Measurements from ENCODE around the gene WDR7.

WDR7 gene

DNA sequence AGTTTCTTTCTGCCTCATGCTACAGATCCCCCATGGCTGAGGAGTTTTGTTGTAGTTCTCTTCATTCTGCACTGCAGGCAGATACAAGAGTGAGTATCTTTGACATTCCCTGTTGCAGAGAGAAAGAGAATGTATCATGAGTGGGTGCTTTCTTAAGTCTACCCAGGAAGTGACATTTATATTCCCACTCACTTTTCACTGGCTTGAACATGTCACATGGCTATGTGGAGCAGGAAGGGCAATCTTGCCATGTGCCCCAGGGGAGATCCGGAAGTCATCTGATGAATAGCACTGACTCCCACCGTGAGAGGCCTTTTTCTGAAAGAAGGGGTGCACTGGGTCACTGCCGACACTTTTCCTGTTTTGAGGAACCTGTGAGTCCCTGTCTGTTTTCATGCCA lies 429.3 kb downstream of the WDR7 start:
- DNase-seq (ENCODE audit: low read depth) = no peak

DNA sequence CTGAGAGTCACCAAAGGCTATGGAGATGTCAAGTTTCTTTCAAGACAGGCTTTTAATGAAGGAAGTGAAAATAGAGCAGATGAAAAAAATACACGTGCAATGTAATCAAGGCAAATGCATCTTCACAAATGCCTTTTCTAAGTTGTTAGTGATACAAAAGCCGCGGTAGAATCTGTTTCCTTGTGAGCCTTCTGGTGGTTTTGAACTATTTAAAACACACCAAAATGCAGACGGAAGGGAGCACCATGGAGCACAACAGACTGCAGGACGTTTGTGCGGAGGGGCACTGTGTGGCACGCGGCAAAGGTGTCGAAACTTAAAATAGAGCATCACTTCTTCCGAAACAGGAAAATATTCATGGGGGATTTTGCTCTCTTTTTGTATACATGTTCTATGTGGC lies 430.7 kb downstream of the WDR7 start:
- no peak for DNase-seq (ENCODE audit: low read depth)

DNA sequence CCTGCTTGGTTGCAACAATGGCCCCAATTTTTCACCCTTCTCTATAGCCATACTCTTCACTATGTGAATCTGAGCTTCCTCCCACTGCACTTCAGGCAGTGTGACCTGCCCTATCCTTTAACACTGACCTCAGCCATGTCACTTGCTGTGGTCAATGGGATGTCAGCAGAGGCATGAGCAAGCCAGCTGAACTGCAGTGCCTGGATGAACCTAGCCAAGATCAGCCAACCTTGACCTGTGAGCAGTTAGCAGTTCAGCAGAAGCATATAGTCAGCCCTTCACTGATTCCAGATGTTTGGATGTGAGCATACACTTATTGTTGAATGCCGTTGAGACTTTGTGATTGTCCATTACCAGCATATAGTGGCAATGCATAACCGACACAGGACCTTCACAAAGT lies 432.3 kb downstream of the WDR7 start:
- DNase-seq (ENCODE audit: low read depth) = no peak

DNA sequence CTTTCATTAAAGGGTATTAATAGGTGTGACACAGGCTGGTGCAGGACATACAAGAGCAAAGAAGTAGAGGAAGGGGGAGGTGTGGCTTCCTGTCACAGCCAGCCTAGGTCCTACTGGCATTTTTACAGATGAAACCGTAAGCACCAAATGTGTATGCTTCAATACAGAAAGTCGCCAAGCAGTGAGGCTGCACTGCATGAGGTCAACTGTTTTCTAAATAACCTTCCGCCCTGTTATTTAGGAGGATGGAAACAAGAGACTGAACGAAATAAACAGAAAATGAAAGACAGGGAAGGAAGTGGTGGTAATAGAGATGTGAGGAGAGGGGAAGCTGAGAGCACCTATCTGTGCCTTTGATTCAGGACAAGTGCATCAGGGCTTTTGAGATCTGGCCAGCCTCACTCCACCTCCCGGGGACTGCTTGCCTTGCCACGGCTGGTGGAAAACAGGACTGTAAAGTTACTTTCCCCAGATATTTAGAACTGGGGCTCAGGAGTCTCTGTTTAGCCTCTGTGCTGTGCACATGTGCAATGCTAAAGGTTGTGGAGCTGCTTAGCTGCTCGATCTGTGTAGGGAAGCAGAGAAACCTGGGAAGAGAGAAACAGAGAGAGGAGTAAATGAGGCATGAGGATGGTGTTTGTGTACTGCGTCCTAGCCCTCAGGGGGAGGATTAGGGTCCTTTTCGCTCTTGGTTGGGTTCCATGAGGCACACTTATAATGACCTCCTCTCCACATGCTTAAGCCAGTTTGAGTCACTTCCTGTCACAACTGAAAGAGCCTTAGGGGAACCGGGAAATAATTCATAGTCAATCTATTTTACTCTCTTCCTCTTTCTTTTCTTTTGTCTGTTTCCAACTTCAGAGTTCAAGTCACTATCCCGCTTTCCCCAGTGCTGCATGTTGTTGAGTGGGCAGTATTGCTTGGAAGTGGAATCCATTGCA lies 433.4 kb downstream of the WDR7 start:
- no peak for DNase-seq (ENCODE audit: low read depth)

DNA sequence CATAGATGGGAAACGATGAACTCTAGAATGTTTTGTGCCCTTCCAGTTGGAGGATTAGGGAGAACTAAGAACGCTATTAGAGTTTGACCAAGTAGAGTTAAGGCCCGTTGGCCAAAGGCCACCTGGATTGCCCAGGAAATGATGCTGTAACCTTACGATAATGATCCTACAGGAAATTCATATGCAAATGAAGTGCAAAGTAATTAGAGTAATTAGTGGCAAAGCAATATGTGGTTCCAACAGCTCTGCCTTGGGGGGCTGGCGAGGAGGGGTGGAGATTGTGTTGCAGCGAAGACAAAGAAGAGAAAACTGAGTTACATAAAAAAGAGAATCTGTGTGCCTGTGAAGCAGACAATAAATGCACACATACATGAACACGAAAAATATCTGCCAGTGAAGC lies 434.2 kb downstream of the WDR7 start:
- DNase-seq (ENCODE audit: low read depth) = no peak

DNA sequence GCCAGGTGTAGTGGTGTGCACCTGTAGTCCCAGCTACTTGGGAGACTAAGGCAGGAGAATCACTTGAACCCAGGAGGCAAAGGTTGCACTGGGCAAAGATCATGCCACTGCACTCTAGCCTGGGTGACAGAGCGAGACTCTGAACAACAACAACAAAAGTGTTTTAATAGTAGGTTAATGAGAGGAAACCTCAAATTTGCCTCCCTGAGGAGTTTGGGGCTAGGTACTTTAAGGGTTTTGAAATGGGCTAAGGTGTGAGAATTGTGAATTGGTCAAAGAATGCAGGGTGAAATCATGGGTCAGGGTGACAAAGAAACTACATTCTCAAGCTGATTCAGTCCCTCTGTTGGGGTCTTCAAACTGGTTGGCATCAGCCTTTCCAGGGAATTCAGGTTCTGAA lies 435.0 kb downstream of the WDR7 start:
- DNase-seq (ENCODE audit: low read depth) = no peak

Measured in amniotic epithelial cell (primary cell).